ENCODE data around the gene MARVELD3.

- no peak for TF ChIP-seq NFIC (IDR thresholded peaks at IDR 0.05)
- no peak for TF ChIP-seq RAD21 (IDR thresholded peaks at IDR 0.05; ENCODE audit: low read depth)
- no peak for TF ChIP-seq EP300 (IDR thresholded peaks at IDR 0.05; ENCODE audit: borderline replicate concordance)
- no peak for TF ChIP-seq USF1 (IDR thresholded peaks at IDR 0.05)
These were observed 40.3 kb downstream of the MARVELD3 start for GRCh38 chr16:71666264-71666663.

Data from Ishikawa (cell line).